ENCODE measurements around the gene CPS1.

DNA sequence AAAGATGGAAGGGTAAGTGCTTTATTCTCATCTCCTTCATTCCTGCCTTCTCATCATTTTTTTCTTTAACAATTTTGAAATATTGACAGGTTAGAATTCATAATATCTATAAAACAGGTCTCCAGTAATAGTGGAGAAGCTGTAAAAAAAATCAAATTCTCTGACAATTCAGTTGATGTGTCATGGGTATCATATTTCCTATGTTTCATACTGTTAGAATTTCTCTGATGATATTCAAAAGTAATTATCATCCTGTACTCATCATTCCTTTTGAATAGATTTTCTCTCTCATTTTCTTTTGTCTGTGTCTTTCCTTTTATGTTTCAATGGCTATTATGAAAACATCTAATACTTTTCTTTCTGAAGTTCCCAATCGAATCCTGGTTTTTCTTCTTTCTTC is 97.7 kb downstream of the CPS1 start:
- TF ChIP-seq EZH2 (IDR thresholded peaks at IDR 0.05; ENCODE audit: insufficient read depth, low read length), result no peak
- TF ChIP-seq, protein P1, sequence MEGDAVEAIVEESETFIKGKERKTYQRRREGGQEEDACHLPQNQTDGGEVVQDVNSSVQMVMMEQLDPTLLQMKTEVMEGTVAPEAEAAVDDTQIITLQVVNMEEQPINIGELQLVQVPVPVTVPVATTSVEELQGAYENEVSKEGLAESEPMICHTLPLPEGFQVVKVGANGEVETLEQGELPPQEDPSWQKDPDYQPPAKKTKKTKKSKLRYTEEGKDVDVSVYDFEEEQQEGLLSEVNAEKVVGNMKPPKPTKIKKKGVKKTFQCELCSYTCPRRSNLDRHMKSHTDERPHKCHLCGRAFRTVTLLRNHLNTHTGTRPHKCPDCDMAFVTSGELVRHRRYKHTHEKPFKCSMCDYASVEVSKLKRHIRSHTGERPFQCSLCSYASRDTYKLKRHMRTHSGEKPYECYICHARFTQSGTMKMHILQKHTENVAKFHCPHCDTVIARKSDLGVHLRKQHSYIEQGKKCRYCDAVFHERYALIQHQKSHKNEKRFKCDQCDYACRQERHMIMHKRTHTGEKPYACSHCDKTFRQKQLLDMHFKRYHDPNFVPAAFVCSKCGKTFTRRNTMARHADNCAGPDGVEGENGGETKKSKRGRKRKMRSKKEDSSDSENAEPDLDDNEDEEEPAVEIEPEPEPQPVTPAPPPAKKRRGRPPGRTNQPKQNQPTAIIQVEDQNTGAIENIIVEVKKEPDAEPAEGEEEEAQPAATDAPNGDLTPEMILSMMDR (IDR thresholded peaks at IDR 0.05; ENCODE audit: insufficient read depth, low read depth, low read length), result no peak

Data from astrocyte (in vitro differentiated cells and primary cell).